GM13977 (cell line): Measurements from ENCODE around the gene PASK.
A peak's percentile ranks its signal among the peaks of the same experiment; 100 is the strongest.

ENCODE experiments used
- DNase-seq: peaks from one replicate; pipeline ENCODE4 v3.0.0; 2012; ENCODE audit warnings: low spot score
- CTCF ChIP-seq: IDR thresholded peaks from 2 replicates; pipeline ENCODE4 v1.5.1; 2012; ENCODE audit warnings: mild to moderate bottlenecking, control low read depth; ENCODE audit not compliant: insufficient read depth; ENCODE audit errors: extremely low read depth, missing control alignments
- in situ Hi-C: fragments of 300-500 bp; cut with MboI; formaldehyde crosslinking; loops from one replicate; pipeline ENCODE4 v1.12.0; 2022; ENCODE audit warnings: low sequenced_read_pairs, low pct_unique_long_range_greater_than_20kb, mixed read lengths, inconsistent platforms; ENCODE audit not compliant: unreplicated experiment

PASK gene

DNA sequence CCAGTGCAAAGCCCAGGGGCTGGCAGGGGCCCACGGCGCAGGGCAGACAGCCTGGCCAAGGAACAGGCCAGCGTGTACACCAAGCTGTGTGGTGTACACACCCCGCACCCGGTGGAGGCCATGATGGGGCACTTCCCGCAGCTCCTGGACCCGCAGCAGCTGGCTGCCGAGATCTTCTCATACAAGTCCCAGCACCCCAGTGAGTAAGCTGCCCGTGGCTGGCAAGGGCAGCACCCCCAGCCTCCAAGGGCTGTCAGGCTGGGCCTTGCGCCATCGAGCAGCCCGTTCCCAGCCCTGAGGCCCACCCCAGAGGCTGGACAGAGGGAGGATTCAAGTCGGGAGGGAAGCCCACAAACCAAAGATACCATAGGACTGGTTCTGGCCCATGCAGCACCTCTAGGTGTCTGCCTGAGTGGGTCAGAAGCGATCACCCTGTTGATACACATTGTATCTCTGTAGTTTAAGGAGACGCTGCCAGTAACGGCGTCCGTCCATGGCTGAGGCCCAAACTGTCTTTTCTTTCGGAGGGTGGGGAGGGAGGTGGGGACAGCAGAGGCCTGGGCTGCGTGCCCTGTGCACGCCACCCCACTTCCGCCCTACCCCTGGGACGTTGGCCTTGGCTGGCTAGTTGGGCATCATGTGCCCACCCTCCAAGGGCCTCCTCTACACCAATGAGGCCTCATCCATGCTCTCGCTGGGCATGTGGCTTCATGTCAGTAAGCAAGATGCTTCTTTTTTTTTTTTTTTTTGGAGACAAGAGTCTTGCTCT, 30.4 kb downstream of the PASK start:
- no peak for TF ChIP-seq CTCF
- no peak for DNase-seq
- in situ Hi-C loops: no loop called here

- in situ Hi-C loops: no loop called here
- TF ChIP-seq CTCF: no peak
- DNase-seq: no peak
Observed at GRCh38 chr2:241116606-241117560, 32.4 kb downstream of the PASK start.

- TF ChIP-seq CTCF: no peak
- DNase-seq: no peak
- in situ Hi-C loops: no loop called here
Observed at GRCh38 chr2:241115361-241115760, 33.9 kb downstream of the PASK start.

GRCh38 chr2:241114836-241115235, 34.4 kb downstream of the PASK start:
- in situ Hi-C loops: no loop called here
- no peak for TF ChIP-seq CTCF
- no peak for DNase-seq

GRCh38 chr2:241112592-241112991, 36.7 kb downstream of the PASK start:
- in situ Hi-C loops: no loop called here
- peak; percentile 68 for DNase-seq
- no peak for TF ChIP-seq CTCF

GRCh38 chr2:241112046-241112445, 37.2 kb downstream of the PASK start:
- no peak for TF ChIP-seq CTCF
- in situ Hi-C loops: no loop called here
- no peak for DNase-seq
